Neural progenitor cell (in vitro differentiated cells): ENCODE results near the gene MLYCD.

ENCODE experiments used
- CTCF ChIP-seq: fragments of 200-600 bp; sonication (generic); IDR thresholded peaks from 2 replicates; pipeline ENCODE4 v1.5.1; 2017; ENCODE audit warnings: antibody characterized with exemption, mild to moderate bottlenecking
- EZH2phosphoT487 ChIP-seq: fragments of 200-600 bp; sonication (generic); IDR thresholded peaks from 2 replicates; pipeline ENCODE4 v1.6.1; 2017; ENCODE audit warnings: antibody characterized with exemption

- TF ChIP-seq CTCF (no peak), EZH2phosphoT487 (no peak)
Measured at GRCh38 chr16:83908798-83909197, 9.9 kb downstream of the MLYCD start.
